DOHH2 (cell line): ENCODE data around the gene TMEM109.

Experiments
- H3F3A ChIP-seq: fragments of 200-600 bp; sonication (generic), shearing (Covaris generic); 2 replicates; pipeline ENCODE4 v1.6.0; 2016; ENCODE audit warnings: antibody characterized with exemption, mild to moderate bottlenecking; ENCODE audit not compliant: control insufficient read depth, insufficient read depth
- H3K27ac ChIP-seq: fragments of 200-600 bp; sonication (generic); 2 replicates; pipeline ENCODE4 v1.5.1; 2014; ENCODE audit warnings: low read depth, mild to moderate bottlenecking, low read length, moderate library complexity
- H3K27me3 ChIP-seq: fragments of 200-600 bp; sonication (generic); 2 replicates; pipeline ENCODE4 v1.6.1; 2014; ENCODE audit warnings: mild to moderate bottlenecking, low read length, mixed read lengths; ENCODE audit not compliant: control insufficient read depth
- H3K36me3 ChIP-seq: fragments of 200-600 bp; sonication (generic); 2 replicates; pipeline ENCODE4 v1.6.1; 2014; ENCODE audit warnings: mild to moderate bottlenecking, low read length, moderate library complexity, mixed read lengths; ENCODE audit not compliant: control insufficient read depth
- H3K4me1 ChIP-seq: fragments of 200-600 bp; sonication (generic); 2 replicates; pipeline ENCODE4 v1.6.1; 2014; ENCODE audit warnings: mild to moderate bottlenecking, low read length, mixed read lengths; ENCODE audit not compliant: control insufficient read depth
- H3K4me2 ChIP-seq: fragments of 200-600 bp; sonication (generic); 2 replicates; pipeline ENCODE4 v1.6.0; 2014; ENCODE audit warnings: mild to moderate bottlenecking, low read length, moderate library complexity
- H3K4me3 ChIP-seq: fragments of 200-600 bp; sonication (generic); 2 replicates; pipeline ENCODE4 v1.5.1; 2014; ENCODE audit warnings: mild to moderate bottlenecking, low read length, mixed read lengths
- H3K79me2 ChIP-seq: fragments of 200-600 bp; sonication (generic); 2 replicates; pipeline ENCODE4 v1.6.1; 2014; ENCODE audit warnings: mild to moderate bottlenecking, low read length, mixed read lengths; ENCODE audit not compliant: control insufficient read depth
- H3K9me2 ChIP-seq: fragments of 200-600 bp; sonication (generic); replicated peaks from 2 replicates; pipeline ENCODE4 v1.6.1; 2014; ENCODE audit warnings: mild to moderate bottlenecking, low read length, mixed read lengths; ENCODE audit not compliant: control insufficient read depth
- H3K9me3 ChIP-seq: fragments of 200-600 bp; sonication (generic); 2 replicates; pipeline ENCODE4 v1.6.1; 2014; ENCODE audit warnings: antibody characterized with exemption, low read length, mixed read lengths; ENCODE audit not compliant: control insufficient read depth, insufficient read depth
- H4K20me1 ChIP-seq: fragments of 200-600 bp; sonication (generic); 2 replicates; pipeline ENCODE4 v1.6.0; 2014; ENCODE audit warnings: low read depth, mild to moderate bottlenecking, antibody characterized with exemption, low read length, moderate library complexity; ENCODE audit not compliant: control insufficient read depth, insufficient read depth
- EZH2phosphoT487 ChIP-seq: fragments of 200-600 bp; sonication (generic); IDR thresholded peaks from 2 replicates; pipeline ENCODE4 v1.6.1; 2017; ENCODE audit warnings: borderline replicate concordance, mild to moderate bottlenecking, antibody characterized with exemption, low read length, moderate library complexity, mixed read lengths
- TF ChIP-seq, protein P1 (sequence below): fragments of 200-600 bp; sonication (generic); IDR thresholded peaks from one replicate; pipeline ENCODE4 v1.5.1; 2014; ENCODE audit warnings: antibody characterized with exemption, mild to moderate bottlenecking, low read depth, low read length; ENCODE audit not compliant: poor library complexity, severe bottlenecking

Gene TMEM109

DNA sequence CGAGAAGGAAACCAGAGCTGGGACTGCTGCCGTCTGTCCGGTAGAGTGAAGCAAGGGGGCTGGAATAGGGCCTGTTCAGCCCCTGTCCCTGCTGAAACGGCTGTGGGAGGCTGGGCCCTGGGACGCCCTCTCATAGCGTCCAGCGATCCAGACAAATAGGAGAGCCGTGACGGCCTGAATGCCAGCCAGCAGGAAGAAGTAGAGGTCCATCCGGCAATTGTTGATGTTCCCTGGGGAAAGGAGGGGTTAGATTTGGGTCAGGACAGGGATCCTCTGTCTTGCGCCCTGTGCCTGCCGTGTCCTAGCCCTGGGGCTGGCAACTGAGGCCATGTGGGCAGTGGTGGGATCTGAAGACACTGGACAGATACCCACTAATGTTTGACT lies 23.2 kb downstream of the TMEM109 start:
- Histone ChIP-seq H3K9me2 (no peaks in the 10 kb centered on the region), H3K27ac (no peak overlapping the region), H3K9me3 (no peaks in the 10 kb centered on the region), H3K4me2 (no peak overlapping the region), H4K20me1 (0 out of 2 replicates have a peak, but pooled peaks cover 2% of the 10 kb centered on the region), H3K27me3 (no peaks in the 10 kb centered on the region), H3K4me1 (peaks cover 39% of the 10 kb centered on the region), H3K36me3 (peaks cover 46% of the 10 kb centered on the region), H3K4me3 (no peak overlapping the region), H3F3A (peaks cover 10% of the 10 kb centered on the region), H3K79me2 (no peaks in the 10 kb centered on the region; the same call in 1 of the 2 replicates)
- TF ChIP-seq, protein P1, sequence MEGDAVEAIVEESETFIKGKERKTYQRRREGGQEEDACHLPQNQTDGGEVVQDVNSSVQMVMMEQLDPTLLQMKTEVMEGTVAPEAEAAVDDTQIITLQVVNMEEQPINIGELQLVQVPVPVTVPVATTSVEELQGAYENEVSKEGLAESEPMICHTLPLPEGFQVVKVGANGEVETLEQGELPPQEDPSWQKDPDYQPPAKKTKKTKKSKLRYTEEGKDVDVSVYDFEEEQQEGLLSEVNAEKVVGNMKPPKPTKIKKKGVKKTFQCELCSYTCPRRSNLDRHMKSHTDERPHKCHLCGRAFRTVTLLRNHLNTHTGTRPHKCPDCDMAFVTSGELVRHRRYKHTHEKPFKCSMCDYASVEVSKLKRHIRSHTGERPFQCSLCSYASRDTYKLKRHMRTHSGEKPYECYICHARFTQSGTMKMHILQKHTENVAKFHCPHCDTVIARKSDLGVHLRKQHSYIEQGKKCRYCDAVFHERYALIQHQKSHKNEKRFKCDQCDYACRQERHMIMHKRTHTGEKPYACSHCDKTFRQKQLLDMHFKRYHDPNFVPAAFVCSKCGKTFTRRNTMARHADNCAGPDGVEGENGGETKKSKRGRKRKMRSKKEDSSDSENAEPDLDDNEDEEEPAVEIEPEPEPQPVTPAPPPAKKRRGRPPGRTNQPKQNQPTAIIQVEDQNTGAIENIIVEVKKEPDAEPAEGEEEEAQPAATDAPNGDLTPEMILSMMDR = no peak
- no peak for TF ChIP-seq EZH2phosphoT487

DNA sequence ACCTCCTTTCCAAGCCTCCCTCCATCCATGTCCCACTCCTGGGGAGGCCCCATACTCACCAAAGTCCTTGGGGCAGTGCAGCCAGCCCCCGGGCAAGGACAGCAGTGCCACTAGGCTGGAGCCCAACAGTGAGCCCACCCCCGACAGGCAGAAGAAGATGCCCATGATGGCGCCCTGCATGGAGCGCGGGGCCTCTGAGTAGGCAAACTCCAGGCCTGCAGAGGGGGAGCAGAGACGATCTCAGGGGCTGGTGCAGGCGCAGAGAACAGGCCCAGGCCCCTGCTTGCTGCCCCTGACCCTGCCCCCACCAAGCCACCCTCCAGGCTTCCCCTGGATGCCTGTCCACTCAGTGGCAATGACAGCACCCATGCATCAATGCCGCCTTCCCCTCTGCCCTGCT lies 23.9 kb downstream of the TMEM109 start:
- no peak overlapping the region for H3K4me3 ChIP-seq
- no peak overlapping the region for H3K27ac ChIP-seq
- no peaks in the 10 kb centered on the region for H3K9me2 ChIP-seq
- H3K27me3 ChIP-seq = no peaks in the 10 kb centered on the region
- H3F3A ChIP-seq = peaks cover 4% of the 10 kb centered on the region
- TF ChIP-seq, protein P1 = no peak
- TF ChIP-seq EZH2phosphoT487 = no peak
- H3K9me3 ChIP-seq = no peaks in the 10 kb centered on the region
- peaks cover 52% of the 10 kb centered on the region for H3K36me3 ChIP-seq
- no peak overlapping the region for H3K4me2 ChIP-seq
- peaks cover 3% of the 10 kb centered on the region for H3K79me2 ChIP-seq
- peaks cover 39% of the 10 kb centered on the region for H3K4me1 ChIP-seq
- 0 out of 2 replicates have a peak, but pooled peaks cover 7% of the 10 kb centered on the region for H4K20me1 ChIP-seq

DNA sequence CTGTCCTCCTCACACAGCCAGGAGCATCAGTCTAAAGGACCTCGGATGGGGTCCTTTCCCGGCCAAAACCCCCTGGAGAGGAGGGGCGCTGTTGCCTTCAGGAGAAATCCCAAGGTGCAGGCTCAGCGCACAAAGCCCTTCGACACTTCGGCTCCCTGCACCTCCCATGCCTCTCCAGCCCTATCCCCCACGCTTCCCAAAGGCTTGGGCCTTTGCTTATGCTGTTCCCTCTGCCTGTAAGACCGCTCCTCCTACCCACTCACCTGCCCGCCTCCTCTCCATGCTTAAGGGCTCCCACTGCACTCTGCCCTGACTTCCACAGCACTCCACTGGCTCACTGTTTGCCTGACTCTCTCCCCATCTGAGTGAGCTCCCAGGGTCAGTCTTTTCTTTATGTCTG lies 24.5 kb downstream of the TMEM109 start:
- Histone ChIP-seq H3K36me3 (peaks cover 59% of the 10 kb centered on the region), H3K4me3 (no peak overlapping the region)

More for the DNA sequence above, 24.5 kb downstream of the TMEM109 start:
- H3K4me2 ChIP-seq = no peak overlapping the region
- no peaks in the 10 kb centered on the region for H3F3A ChIP-seq
- no peaks in the 10 kb centered on the region for H3K9me2 ChIP-seq
- H3K27me3 ChIP-seq = no peaks in the 10 kb centered on the region
- no peak for TF ChIP-seq EZH2phosphoT487
- TF ChIP-seq, protein P1 = no peak
- H3K79me2 ChIP-seq = peaks cover 7% of the 10 kb centered on the region
- H3K9me3 ChIP-seq = no peaks in the 10 kb centered on the region
- H3K27ac ChIP-seq = no peak overlapping the region
- H3K4me1 ChIP-seq = peaks cover 37% of the 10 kb centered on the region
- H4K20me1 ChIP-seq = 0 out of 2 replicates have a peak, but pooled peaks cover 7% of the 10 kb centered on the region
